ENCODE results near the gene AAMP.

Gene AAMP

DNA sequence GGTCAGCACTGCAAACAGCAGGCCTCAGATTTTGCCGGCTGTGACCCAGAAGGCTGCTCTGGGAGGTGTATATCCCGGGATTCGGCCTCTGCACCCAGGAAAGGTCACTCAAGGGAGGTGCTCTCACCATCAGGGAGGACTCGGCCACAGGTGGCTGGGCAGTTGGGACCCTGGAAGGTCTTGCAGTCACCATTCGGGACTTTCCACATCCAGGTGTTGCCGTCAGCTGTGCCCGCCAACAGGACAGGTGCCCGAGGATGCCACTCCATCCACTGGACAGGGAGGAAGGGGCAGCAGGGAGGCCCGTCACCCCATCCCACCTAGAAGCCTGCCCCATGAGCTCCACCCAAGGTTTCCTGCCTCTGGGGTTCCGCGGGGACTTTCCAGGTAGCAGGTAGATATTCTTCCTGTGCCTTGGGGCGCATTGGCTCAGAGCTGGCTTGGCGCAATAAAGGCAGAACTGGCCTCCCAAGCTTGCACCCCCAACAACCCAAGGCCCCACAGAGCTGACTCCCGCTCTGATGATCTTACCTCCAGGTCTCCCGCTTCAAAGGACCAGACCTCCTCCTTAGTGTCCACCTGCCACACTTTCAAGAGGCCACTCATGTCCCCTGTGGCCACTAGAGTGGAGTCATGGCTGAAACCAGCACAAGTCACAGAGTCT, 3.5 kb downstream of the AAMP start:
- no peak overlapping the region for H2AFZ ChIP-seq (ENCODE audit: low read depth, low read length)
- H3K27me3 ChIP-seq (ENCODE audit: insufficient read depth, low read length, poor library complexity): no peaks in the 10 kb centered on the region
- H3K79me2 ChIP-seq (ENCODE audit: insufficient read depth, low read length): peaks cover 35% of the 10 kb centered on the region
- no peak for TF ChIP-seq EZH2 (IDR thresholded peaks at IDR 0.05; ENCODE audit: borderline replicate concordance, low read depth, low read length, severe bottlenecking)
- TF ChIP-seq, protein P1, sequence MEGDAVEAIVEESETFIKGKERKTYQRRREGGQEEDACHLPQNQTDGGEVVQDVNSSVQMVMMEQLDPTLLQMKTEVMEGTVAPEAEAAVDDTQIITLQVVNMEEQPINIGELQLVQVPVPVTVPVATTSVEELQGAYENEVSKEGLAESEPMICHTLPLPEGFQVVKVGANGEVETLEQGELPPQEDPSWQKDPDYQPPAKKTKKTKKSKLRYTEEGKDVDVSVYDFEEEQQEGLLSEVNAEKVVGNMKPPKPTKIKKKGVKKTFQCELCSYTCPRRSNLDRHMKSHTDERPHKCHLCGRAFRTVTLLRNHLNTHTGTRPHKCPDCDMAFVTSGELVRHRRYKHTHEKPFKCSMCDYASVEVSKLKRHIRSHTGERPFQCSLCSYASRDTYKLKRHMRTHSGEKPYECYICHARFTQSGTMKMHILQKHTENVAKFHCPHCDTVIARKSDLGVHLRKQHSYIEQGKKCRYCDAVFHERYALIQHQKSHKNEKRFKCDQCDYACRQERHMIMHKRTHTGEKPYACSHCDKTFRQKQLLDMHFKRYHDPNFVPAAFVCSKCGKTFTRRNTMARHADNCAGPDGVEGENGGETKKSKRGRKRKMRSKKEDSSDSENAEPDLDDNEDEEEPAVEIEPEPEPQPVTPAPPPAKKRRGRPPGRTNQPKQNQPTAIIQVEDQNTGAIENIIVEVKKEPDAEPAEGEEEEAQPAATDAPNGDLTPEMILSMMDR (IDR thresholded peaks at IDR 0.05; ENCODE audit: borderline replicate concordance, extremely low read depth, low read length, poor library complexity, severe bottlenecking): no peak
- peaks cover 50% of the 10 kb centered on the region for H3K36me3 ChIP-seq (ENCODE audit: insufficient read depth, low read length)
- DNase-seq (no peak), ATAC-seq (ENCODE audit: insufficient read depth, low read depth) (no peak)
- H4K20me1 ChIP-seq (ENCODE audit: insufficient read depth, low read length): peaks cover 31% of the 10 kb centered on the region
- no peak overlapping the region for H3K9ac ChIP-seq (ENCODE audit: low read depth, low read length)
- H3K4me3 ChIP-seq (ENCODE audit: low read depth in 1 of 2, low read length in 2 of 2): no peak overlapping the region
- H3K4me1 ChIP-seq (ENCODE audit: insufficient read depth, low read length): peaks cover 26% of the 10 kb centered on the region
- no peaks in the 10 kb centered on the region for H3K9me3 ChIP-seq (ENCODE audit: insufficient read depth, low read length, severe bottlenecking)
- H3K4me2 ChIP-seq (ENCODE audit: insufficient read depth, low read length): 0 out of 2 replicates have a peak overlapping the region, but pooled peaks have one; percentile 6
- H3K27ac ChIP-seq (ENCODE audit: low read length): no peak overlapping the region

DNA sequence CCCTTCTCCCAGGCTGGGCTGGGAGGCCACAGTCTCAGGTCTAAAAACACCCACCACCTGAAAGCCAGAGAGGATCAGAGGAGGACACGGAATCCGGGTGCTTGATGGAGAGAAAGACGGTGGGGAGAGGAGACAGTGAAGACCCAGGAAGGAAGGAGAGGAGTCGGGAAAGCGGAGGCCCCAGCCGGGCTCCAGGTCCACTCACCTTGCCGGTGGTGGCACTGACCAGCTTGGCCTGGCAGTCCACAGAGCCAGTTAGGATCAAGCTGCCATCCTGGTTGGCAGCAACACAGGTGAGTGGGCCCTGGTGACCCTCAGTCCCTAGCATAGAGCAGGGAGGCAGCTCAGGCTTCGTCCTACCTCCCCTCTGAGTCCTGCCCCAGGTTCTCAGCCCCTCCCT, 4.3 kb downstream of the AAMP start:
- Histone ChIP-seq H3K4me1 (ENCODE audit: insufficient read depth, low read length) (peaks cover 20% of the 10 kb centered on the region), H3K4me2 (ENCODE audit: insufficient read depth, low read length) (no peak overlapping the region), H3K79me2 (ENCODE audit: insufficient read depth, low read length) (peaks cover 27% of the 10 kb centered on the region), H2AFZ (ENCODE audit: low read depth, low read length) (no peak overlapping the region), H3K36me3 (ENCODE audit: insufficient read depth, low read length) (peaks cover 50% of the 10 kb centered on the region), H3K27ac (ENCODE audit: low read length) (no peak overlapping the region), H3K27me3 (ENCODE audit: insufficient read depth, low read length, poor library complexity) (no peaks in the 10 kb centered on the region), H3K9ac (ENCODE audit: low read depth, low read length) (no peak overlapping the region), H3K4me3 (ENCODE audit: low read depth in 1 of 2, low read length in 2 of 2) (no peak overlapping the region), H3K9me3 (ENCODE audit: insufficient read depth, low read length, severe bottlenecking) (no peaks in the 10 kb centered on the region), H4K20me1 (ENCODE audit: insufficient read depth, low read length) (peaks cover 31% of the 10 kb centered on the region)
- TF ChIP-seq, protein P1 (IDR thresholded peaks at IDR 0.05; ENCODE audit: borderline replicate concordance, extremely low read depth, low read length, poor library complexity, severe bottlenecking): no peak
- TF ChIP-seq EZH2 (IDR thresholded peaks at IDR 0.05; ENCODE audit: borderline replicate concordance, low read depth, low read length, severe bottlenecking): no peak
- DNase-seq: no peak
- ATAC-seq (ENCODE audit: insufficient read depth, low read depth): no peak

DNA sequence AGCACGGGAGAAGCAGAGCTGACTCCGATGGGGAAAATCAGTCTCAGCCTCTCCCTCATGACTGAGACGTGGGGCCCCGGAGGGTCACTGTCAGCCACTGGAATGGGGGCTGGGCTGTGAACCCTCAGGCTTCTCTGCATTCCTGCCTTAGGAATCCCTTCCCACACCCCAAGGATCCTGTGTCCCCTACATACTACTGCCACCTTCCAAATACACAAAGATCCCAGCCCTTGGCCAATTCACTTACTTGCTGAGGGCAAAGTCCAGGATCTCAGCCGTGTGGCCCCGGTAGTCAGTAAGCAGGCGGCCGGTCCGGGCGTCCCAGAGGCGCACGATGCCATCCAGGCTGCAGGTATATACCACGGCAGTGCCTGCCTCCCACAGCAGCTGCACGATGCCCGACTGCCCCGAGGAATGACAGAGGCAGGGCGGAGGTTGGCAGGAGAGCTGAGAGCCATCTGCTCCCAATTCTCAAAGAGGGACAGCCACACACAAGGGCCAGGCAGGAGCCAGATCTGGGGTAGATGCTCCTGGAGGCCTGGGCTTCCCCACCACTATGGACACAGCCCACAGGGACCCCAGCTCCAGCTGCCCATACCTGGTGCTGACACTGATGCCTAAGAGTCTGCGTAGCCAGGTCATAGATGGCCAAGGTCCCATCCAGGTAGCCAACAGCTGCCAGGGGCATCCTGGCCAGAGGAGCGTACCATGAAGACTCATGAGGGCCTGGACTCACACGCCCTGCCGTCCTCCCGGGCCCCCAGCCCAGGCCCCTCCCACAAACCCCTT, 5.0 kb downstream of the AAMP start:
- H3K27ac ChIP-seq (ENCODE audit: low read length): no peak overlapping the region
- no peak overlapping the region for H2AFZ ChIP-seq (ENCODE audit: low read depth, low read length)
- DNase-seq: no peak
- H3K79me2 ChIP-seq (ENCODE audit: insufficient read depth, low read length): peaks cover 24% of the 10 kb centered on the region
- peaks cover 50% of the 10 kb centered on the region for H3K36me3 ChIP-seq (ENCODE audit: insufficient read depth, low read length)
- no peaks in the 10 kb centered on the region for H3K9me3 ChIP-seq (ENCODE audit: insufficient read depth, low read length, severe bottlenecking)
- no peak overlapping the region for H3K4me2 ChIP-seq (ENCODE audit: insufficient read depth, low read length)
- H4K20me1 ChIP-seq (ENCODE audit: insufficient read depth, low read length): peaks cover 31% of the 10 kb centered on the region
- no peaks in the 10 kb centered on the region for H3K27me3 ChIP-seq (ENCODE audit: insufficient read depth, low read length, poor library complexity)
- no peak for ATAC-seq (ENCODE audit: insufficient read depth, low read depth)
- H3K9ac ChIP-seq (ENCODE audit: low read depth, low read length): no peak overlapping the region
- no peak overlapping the region for H3K4me3 ChIP-seq (ENCODE audit: low read depth in 1 of 2, low read length in 2 of 2)
- no peak for TF ChIP-seq EZH2 (IDR thresholded peaks at IDR 0.05; ENCODE audit: borderline replicate concordance, low read depth, low read length, severe bottlenecking)
- TF ChIP-seq, protein P1 (IDR thresholded peaks at IDR 0.05; ENCODE audit: borderline replicate concordance, extremely low read depth, low read length, poor library complexity, severe bottlenecking): no peak
- H3K4me1 ChIP-seq (ENCODE audit: insufficient read depth, low read length): peaks cover 20% of the 10 kb centered on the region

Measured in DND-41 (cell line).